GM12873 (cell line): ENCODE measurements around the gene PEX5L.

Experiments
- CTCF ChIP-seq: IDR thresholded peaks from 2 replicates; pipeline ENCODE4 v1.5.1; 2012; ENCODE audit warnings: low read depth, mild to moderate bottlenecking, moderate library complexity, low read length, control low read depth; ENCODE audit not compliant: insufficient read depth; ENCODE audit errors: missing control alignments

The PEX5L gene

GRCh38 chr3:179902061-179902460, 134.7 kb downstream of the PEX5L start:
- TF ChIP-seq CTCF, result no peak

- no peak for TF ChIP-seq CTCF
Observed at GRCh38 chr3:179898024-179898423, 138.7 kb downstream of the PEX5L start.

- TF ChIP-seq CTCF, result no peak
Observed at GRCh38 chr3:179897231-179897630, 139.5 kb downstream of the PEX5L start.

GRCh38 chr3:179896507-179896906, 140.2 kb downstream of the PEX5L start:
- no peak for TF ChIP-seq CTCF

- no peak for TF ChIP-seq CTCF
Observed at GRCh38 chr3:179895330-179895729, 141.4 kb downstream of the PEX5L start.

- no peak for TF ChIP-seq CTCF
Observed at GRCh38 chr3:179887295-179887943, 149.3 kb downstream of the PEX5L start.

GRCh38 chr3:179885950-179886349, 150.8 kb downstream of the PEX5L start:
- no peak for TF ChIP-seq CTCF
